Right renal pelvis (tissue), 4 donors: ENCODE measurements around the gene POU6F2. TPM values are rescaled to one million over a fixed set of nuclear protein-coding genes. Genes with fewer than 3 reads are reported as not detected.

Source experiments
- DNase-seq, 4 donors: peaks; one replicate each; pipeline ENCODE4 v3.0.0-alpha.2; 2013; ENCODE audit warnings: low read depth in 4 of 4, low spot score in 3 of 4, missing footprints in 1 of 4
- polyA plus RNA-seq, 4 donors: library from polyadenylated mRNA; unstranded; fragments of 120-200 nt; gene quantifications; one replicate each; pipeline ENCODE4 v1.2.1, GENCODE V29; 2013; ENCODE audit not compliant: insufficient read length in 4 of 4

Gene POU6F2
- polyA plus RNA-seq, 4 donors = 0.10 to 0.42 (median 0.17) TPM

GRCh38 chr7:39416866-39417265 lies 439.2 kb downstream of the POU6F2 start:
- DNase-seq = no peak

GRCh38 chr7:39417642-39418041 lies 439.9 kb downstream of the POU6F2 start:
- no peak for DNase-seq

GRCh38 chr7:39421251-39421650 lies 443.5 kb downstream of the POU6F2 start:
- no peak for DNase-seq

GRCh38 chr7:39421661-39422060 lies 444.0 kb downstream of the POU6F2 start:
- no peak for DNase-seq

- DNase-seq = no peak
Observed at GRCh38 chr7:39428221-39428620, 450.5 kb downstream of the POU6F2 start.

GRCh38 chr7:39429421-39429820 lies 451.7 kb downstream of the POU6F2 start:
- DNase-seq = no peak

- no peak for DNase-seq
Observed at GRCh38 chr7:39430441-39430840, 452.7 kb downstream of the POU6F2 start.

GRCh38 chr7:39430909-39431641 lies 453.4 kb downstream of the POU6F2 start:
- DNase-seq = no peak

- DNase-seq = no peak
Observed at GRCh38 chr7:39432368-39432767, 454.7 kb downstream of the POU6F2 start.

- DNase-seq = no peak
Observed at GRCh38 chr7:39432807-39433416, 455.2 kb downstream of the POU6F2 start.

GRCh38 chr7:39433550-39433949 lies 455.8 kb downstream of the POU6F2 start:
- no peak for DNase-seq

GRCh38 chr7:39434012-39434411 lies 456.3 kb downstream of the POU6F2 start:
- no peak for DNase-seq

- DNase-seq = no peak
Observed at GRCh38 chr7:39446546-39446945, 468.8 kb downstream of the POU6F2 start.

GRCh38 chr7:39451901-39452300 lies 474.2 kb downstream of the POU6F2 start:
- DNase-seq = no peak

- DNase-seq = no peak
Observed at GRCh38 chr7:39453743-39454355, 476.1 kb downstream of the POU6F2 start.

- no peak for DNase-seq
Observed at GRCh38 chr7:39458061-39458745, 480.5 kb downstream of the POU6F2 start.

GRCh38 chr7:39459636-39460035 lies 481.9 kb downstream of the POU6F2 start:
- no peak for DNase-seq

- DNase-seq = no peak
Observed at GRCh38 chr7:39460486-39460885, 482.8 kb downstream of the POU6F2 start.

GRCh38 chr7:39461263-39461820 lies 483.6 kb downstream of the POU6F2 start:
- DNase-seq = no peak

GRCh38 chr7:39463252-39463651 lies 485.5 kb downstream of the POU6F2 start:
- no peak for DNase-seq
